Measurements from ENCODE around the gene GFRA4. TPM values are rescaled to one million over a fixed set of nuclear protein-coding genes. Genes with fewer than 3 reads are reported as not detected.
A peak's percentile ranks its signal among the peaks of the same experiment; 100 is the strongest.

GFRA4 gene
- total and polyA plus RNA-seq, 4 donors: not detected

DNA sequence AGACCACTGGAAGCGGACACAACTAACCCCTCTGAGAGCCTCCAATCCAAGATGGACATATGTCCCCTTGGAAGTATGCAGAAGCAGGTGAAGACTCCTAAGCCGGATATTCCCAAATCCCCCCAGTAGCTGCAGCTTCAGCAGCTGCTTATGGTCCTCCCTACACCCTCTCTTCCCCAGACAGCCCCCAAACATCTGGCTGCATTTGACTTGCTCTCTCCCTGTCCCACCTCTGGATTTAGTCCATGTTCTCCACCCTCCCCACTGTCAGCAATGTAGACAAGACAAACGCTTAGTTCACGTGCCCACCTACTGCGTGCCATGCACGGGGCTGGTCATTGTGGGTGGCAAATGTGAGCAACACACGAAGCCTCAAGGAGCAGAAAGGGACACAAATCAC is 23.2 kb upstream of the GFRA4 start:
- no peak for TF ChIP-seq CTCF (IDR thresholded peaks at IDR 0.05; ENCODE audit: control extremely low read depth, extremely low read depth)
- WGBS, 2 donors: 85 to 89% methylated on average over 7 of the region's 7 CpGs
- Histone ChIP-seq H3K27ac (ENCODE audit: low read depth in 1 of 2, low read length in 1 of 2) (peak overlapping the region in 1 of 2 donors; percentile 7), H3K9ac (ENCODE audit: insufficient read depth in 1 of 2, low read length in 2 of 2) (no peak overlapping the region), H3K9me3 (ENCODE audit: control insufficient read depth in 4 of 4, insufficient read depth in 3 of 4, low read length in 3 of 4) (peaks cover 0 to 2% (median 0%) of the 10 kb centered on the region in 4 donors), H3K36me3 (ENCODE audit: control insufficient read depth in 4 of 4, insufficient read depth in 4 of 4, low read length in 4 of 4) (no peaks in the 10 kb centered on the region), H3K4me3 (no peak overlapping the region), H3K27me3 (ENCODE audit: control insufficient read depth in 3 of 3, insufficient read depth in 3 of 3, low read length in 2 of 3) (peaks cover 0 to 4% (median 0%) of the 10 kb centered on the region in 3 donors), H3K4me1 (ENCODE audit: control insufficient read depth in 5 of 5, insufficient read depth in 5 of 5, low read length in 5 of 5) (peaks cover 3 to 23% (median 5%) of the 10 kb centered on the region in 5 donors)
- ATAC-seq (ENCODE audit: insufficient read depth, low FRiP score) (no peak), DNase-seq (peak in 1 of 3 donors; percentile 23)

DNA sequence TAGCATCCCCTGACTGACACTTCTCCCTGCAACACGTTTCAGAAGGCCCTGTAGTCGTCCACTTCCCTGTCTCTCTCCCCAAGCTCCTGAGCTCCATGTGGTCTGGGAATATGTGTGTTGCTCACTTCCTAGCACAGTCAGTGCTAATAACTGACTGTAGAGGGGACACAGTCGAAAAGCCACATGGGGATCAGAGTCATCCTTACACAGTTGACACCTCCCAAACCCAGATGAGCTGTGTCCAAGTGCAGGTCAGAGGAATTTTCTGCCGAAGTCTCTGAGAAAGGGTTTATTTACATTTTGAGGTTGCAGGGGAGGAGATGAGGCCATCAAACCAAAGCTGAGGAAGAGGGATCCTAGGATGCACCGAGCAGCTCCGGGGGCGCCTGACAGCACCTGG is 22.1 kb upstream of the GFRA4 start:
- 58 to 77% methylated on average over 7 of the region's 7 CpGs for WGBS, 2 donors
- DNase-seq (peak in 1 of 3 donors; percentile 8), ATAC-seq (ENCODE audit: insufficient read depth, low FRiP score) (no peak)
- Histone ChIP-seq H3K27me3 (ENCODE audit: control insufficient read depth in 3 of 3, insufficient read depth in 3 of 3, low read length in 2 of 3) (peaks cover 0 to 7% (median 0%) of the 10 kb centered on the region in 3 donors), H3K9ac (ENCODE audit: insufficient read depth in 1 of 2, low read length in 2 of 2) (no peak overlapping the region), H3K4me1 (ENCODE audit: control insufficient read depth in 5 of 5, insufficient read depth in 5 of 5, low read length in 5 of 5) (peaks cover 5 to 34% (median 13%) of the 10 kb centered on the region in 5 donors), H3K9me3 (ENCODE audit: control insufficient read depth in 4 of 4, insufficient read depth in 3 of 4, low read length in 3 of 4) (peaks cover 0 to under 1% (median 0%) of the 10 kb centered on the region in 4 donors), H3K36me3 (ENCODE audit: control insufficient read depth in 4 of 4, insufficient read depth in 4 of 4, low read length in 4 of 4) (no peaks in the 10 kb centered on the region), H3K27ac (ENCODE audit: low read depth in 1 of 2, low read length in 1 of 2) (no peak overlapping the region), H3K4me3 (no peak overlapping the region)
- no peak for TF ChIP-seq CTCF (IDR thresholded peaks at IDR 0.05; ENCODE audit: control extremely low read depth, extremely low read depth)

- WGBS, 2 donors: 8 to 9% methylated on average over 45 to 65 of the region's 65 CpGs
- H3K27ac ChIP-seq (ENCODE audit: low read depth in 1 of 2, low read length in 1 of 2): peak within 1 kb of the TSS in 1 of 2 donors; percentile 68
- peak; percentile 51 to 58 (median 53) for DNase-seq
- no peak within 1 kb of the TSS for H3K9ac ChIP-seq (ENCODE audit: insufficient read depth in 1 of 2, low read length in 2 of 2)
- peak within 1 kb of the TSS; percentile 24 for H3K4me3 ChIP-seq
- H3K36me3 ChIP-seq (ENCODE audit: control insufficient read depth in 4 of 4, insufficient read depth in 4 of 4, low read length in 4 of 4): no peaks in the 10 kb centered on the region
- no peaks in the 10 kb centered on the region for H3K9me3 ChIP-seq (ENCODE audit: control insufficient read depth in 4 of 4, insufficient read depth in 3 of 4, low read length in 3 of 4)
- no peak for TF ChIP-seq CTCF (IDR thresholded peaks at IDR 0.05; ENCODE audit: control extremely low read depth, extremely low read depth)
- peaks cover 5 to 62% (median 23%) of the 10 kb centered on the region in 5 donors for H3K4me1 ChIP-seq (ENCODE audit: control insufficient read depth in 5 of 5, insufficient read depth in 5 of 5, low read length in 5 of 5)
- no peak for ATAC-seq (ENCODE audit: insufficient read depth, low FRiP score)
- H3K27me3 ChIP-seq (ENCODE audit: control insufficient read depth in 3 of 3, insufficient read depth in 3 of 3, low read length in 2 of 3): peaks cover 0 to 7% (median 0%) of the 10 kb centered on the region in 3 donors
Measured at GRCh38 chr20:3681931-3682781, 19.0 kb upstream of the GFRA4 start, which contains the start of gene ADAM33. TSS of gene ADAM33 (minus strand) at chr20:3682010. CDS start at chr20:3682004, 6 bp downstream.

Measured in lung (tissue), 12 donors.